GM19468 (cell line): ENCODE results near the gene PRMT1.

Source experiments
- ATAC-seq: cut with Tn5 transposase; IDR thresholded peaks from one replicate; pipeline ENCODE4 v1.9.1; 2021; ENCODE audit warnings: mild to moderate bottlenecking, moderate library complexity, moderate number of reproducible peaks; ENCODE audit not compliant: unreplicated experiment; ENCODE audit errors: extremely low read depth

The PRMT1 gene

DNA sequence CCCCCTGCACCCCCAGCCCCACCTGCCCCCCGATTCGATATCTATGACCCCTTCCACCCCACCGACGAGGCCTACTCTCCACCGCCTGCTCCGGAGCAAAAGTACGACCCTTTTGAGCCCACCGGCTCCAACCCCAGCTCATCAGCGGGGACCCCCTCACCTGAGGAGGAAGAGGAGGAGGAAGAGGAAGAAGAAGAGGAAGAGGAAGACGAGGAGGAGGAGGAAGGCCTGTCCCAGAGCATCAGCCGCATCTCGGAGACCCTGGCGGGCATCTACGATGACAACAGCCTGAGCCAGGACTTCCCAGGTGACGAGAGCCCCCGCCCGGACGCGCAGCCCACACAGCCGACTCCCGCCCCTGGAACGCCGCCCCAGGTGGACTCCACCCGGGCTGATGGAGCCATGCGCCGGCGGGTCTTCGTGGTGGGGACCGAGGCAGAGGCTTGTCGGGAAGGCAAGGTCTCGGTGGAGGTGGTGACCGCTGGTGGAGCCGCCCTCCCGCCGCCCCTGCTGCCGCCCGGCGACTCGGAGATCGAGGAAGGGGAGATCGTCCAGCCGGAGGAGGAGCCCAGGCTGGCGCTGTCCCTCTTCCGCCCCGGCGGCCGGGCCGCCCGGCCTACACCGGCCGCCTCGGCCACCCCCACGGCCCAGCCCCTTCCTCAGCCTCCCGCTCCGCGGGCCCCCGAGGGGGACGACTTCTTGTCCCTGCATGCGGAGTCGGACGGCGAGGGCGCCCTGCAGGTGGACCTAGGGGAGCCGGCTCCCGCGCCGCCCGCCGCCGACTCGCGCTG, 25.8 kb upstream of the PRMT1 start:
- ATAC-seq = no peak

DNA sequence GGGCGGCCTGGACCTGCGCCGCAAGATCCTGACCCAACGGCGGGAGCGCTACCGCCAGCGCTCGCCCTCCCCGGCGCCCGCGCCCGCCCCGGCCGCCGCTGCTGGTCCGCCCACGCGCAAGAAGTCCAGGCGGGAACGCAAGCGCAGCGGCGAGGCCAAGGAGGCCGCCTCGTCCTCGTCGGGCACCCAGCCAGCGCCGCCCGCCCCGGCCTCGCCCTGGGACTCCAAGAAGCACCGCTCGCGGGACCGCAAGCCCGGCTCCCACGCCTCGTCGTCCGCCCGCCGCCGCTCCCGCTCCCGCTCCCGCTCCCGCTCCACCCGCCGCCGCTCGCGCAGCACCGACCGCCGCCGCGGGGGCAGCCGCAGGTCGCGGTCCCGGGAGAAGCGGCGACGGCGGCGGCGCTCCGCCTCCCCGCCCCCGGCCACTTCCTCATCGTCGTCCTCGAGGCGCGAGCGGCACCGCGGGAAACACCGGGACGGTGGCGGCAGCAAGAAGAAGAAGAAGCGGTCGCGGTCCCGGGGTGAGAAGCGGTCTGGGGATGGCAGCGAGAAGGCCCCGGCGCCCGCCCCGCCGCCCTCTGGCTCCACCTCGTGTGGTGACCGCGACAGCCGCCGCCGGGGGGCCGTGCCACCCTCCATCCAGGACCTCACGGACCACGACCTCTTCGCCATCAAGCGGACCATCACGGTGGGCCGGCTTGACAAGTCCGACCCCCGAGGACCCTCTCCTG, 25.1 kb upstream of the PRMT1 start:
- no peak for ATAC-seq

DNA sequence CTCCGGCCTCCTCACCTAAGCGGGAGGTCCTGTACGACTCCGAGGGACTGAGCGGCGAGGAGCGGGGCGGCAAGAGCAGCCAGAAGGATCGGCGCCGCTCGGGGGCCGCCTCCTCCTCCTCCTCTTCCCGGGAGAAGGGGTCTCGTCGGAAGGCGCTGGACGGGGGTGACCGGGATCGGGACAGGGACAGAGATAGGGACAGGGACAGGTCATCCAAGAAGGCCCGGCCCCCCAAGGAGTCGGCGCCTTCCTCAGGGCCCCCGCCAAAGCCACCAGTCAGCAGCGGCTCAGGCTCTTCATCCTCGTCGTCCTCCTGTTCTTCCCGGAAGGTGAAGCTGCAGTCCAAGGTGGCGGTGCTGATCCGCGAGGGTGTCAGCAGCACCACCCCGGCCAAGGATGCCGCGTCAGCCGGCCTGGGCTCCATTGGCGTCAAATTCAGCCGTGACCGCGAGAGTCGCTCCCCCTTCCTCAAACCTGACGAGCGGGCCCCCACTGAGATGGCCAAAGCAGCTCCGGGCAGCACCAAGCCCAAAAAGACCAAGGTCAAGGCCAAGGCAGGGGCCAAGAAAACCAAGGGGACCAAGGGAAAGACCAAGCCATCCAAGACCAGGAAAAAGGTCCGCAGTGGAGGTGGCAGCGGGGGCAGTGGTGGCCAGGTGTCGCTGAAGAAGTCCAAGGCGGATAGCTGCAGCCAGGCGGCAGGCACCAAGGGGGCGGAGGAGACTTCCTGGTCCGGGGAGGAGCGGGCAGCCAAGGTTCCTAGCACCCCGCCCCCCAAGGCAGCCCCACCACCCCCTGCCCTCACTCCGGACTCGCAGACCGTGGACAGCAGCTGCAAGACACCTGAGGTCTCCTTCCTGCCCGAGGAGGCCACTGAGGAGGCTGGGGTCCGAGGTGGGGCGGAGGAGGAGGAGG, 24.3 kb upstream of the PRMT1 start:
- no peak for ATAC-seq

DNA sequence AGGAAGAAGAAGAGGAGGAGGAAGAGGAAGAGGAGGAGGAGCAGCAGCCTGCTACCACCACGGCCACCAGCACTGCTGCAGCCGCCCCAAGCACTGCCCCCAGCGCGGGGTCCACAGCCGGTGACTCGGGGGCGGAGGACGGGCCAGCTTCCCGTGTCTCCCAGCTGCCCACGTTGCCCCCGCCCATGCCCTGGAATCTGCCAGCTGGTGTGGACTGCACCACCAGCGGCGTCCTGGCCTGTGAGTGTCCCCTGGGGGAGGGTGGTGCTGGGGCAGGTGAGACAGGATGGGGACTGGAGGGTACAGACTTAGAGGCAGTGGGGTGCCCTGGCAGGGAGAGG, 23.6 kb upstream of the PRMT1 start:
- ATAC-seq = no peak

DNA sequence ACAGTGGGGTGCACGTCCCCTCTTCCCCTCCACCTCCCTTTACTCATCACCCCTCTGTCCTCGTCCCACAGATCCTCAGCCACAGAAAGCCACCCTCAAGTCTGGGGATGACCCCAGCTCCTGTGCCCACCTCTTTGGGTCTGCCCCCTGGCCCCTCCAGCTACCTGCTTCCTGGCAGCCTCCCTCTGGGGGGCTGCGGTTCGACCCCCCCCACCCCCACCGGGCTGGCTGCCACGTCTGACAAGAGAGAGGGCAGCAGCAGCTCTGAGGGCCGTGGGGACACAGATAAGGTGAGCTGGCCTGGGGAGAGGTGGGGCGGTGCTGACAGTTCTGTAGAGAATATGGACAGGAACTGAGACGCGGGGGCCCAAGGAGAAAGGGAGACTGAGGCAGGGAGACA, 22.5 kb upstream of the PRMT1 start:
- ATAC-seq = no peak

DNA sequence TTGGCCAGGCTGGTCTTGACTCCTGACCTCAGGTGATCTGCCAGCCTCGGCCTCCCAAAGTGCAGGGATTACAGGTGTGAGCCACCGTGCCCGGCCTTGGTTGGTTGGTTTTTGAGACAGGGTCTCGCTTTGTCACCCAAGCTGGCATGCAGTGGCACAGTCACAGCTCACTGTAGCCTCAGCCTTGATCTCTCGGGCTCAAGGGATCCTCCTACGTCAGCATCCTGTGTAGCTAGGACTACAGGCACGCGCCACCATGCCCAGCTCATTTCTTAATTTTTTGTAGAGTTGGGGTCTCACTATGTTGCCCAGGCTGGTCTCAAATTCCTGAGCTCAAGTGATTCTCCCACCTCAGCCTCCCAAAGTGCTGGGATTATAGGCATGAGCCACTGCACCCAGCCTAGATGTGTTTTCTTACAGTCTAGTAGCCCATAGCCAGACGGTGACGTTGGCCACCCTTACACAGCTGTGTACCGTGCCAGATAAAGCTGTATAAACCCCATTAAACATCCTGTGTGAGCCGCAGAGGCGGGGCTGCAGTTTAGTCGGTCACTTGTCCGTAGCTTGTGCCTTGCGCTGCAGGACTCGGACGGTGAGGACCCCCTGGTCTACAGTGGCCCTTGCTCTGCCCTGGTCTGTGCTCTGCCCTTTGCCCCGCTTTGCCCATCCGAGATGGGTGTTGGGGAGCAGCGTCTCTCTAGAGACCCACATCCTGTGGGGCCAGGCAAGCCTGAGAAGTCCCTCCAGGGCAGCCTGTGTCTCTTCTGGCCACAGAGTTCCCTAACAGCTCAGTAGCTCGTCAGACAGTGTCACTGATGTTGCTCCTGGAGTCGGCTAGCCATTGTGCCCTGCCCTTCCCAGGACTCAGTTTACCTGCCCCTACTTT, 21.3 kb upstream of the PRMT1 start:
- no peak for ATAC-seq

DNA sequence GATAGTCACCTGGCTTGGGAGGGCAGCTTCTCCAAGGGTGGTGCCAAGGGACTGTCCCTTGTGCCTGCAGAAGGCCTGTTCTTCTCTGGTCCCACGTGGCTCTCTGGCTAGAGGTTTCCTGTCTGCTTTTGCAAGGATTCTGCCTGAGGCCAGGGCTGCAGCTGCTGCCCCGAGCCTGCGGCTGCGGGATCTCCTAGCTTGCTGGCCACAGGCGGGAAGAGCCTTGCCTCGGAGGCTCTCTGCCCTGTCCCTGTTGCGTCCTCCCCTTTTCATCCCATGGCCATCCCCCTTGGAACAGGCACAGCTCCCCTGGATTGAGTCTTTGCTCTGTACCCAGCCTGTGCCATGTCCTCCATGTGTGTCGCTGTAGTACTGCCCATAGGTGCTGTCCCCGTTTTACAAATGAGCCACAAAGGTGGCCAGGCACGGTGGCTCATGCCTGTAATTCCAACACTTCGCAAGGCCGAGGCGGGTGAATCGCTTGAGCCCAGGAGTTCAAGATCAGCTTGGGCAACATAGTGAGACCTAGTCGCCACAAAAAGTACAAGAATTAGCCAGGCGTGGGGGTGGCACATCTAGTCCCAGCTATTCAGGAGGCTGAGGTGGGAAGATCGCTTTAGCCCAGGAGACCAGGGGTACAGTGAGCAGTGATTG, 20.5 kb upstream of the PRMT1 start:
- ATAC-seq = no peak

DNA sequence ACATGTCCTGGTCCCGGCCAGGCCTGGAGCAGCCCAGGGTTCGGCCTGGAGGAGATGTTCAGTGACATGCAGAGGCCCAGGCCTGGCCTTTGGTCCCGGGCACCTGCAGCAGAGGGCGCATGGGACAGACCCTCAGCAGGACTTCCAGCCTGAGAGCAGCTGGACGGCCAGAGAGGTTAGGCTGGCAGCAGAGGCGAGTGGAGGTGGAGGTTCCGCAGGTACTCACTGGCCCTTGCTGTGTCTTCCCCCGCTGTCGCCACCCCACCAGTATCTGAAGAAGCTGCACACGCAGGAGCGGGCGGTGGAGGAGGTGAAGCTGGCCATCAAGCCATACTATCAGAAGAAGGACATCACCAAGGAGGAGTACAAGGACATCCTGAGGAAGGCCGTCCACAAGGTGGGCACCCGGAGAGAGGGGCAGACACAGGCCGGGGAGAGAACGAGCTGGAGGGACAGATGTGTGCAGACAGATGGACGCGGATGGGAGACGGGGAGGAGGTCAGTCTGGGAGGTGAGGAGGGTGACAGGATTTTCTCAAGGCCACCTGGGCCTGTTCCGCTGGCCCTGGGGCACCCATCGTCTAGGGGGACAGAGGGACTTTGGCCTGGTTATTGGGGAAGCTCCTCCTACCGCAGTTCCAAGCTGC, 19.5 kb upstream of the PRMT1 start:
- no peak for ATAC-seq

DNA sequence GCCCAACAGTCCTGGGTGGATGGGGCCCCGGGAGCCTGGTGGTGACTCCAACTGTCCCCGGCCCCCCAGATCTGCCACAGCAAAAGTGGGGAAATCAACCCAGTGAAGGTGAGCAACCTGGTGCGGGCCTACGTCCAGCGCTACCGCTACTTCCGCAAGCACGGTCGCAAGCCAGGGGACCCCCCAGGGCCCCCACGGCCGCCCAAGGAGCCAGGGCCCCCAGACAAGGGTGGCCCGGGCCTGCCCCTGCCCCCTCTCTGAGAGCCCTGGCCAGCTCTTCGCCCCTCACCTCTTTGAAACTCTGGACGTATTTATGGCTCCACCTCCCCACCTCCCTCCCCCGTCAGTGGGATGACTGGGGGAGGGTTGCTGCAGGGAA, 18.9 kb upstream of the PRMT1 start:
- no peak for ATAC-seq

DNA sequence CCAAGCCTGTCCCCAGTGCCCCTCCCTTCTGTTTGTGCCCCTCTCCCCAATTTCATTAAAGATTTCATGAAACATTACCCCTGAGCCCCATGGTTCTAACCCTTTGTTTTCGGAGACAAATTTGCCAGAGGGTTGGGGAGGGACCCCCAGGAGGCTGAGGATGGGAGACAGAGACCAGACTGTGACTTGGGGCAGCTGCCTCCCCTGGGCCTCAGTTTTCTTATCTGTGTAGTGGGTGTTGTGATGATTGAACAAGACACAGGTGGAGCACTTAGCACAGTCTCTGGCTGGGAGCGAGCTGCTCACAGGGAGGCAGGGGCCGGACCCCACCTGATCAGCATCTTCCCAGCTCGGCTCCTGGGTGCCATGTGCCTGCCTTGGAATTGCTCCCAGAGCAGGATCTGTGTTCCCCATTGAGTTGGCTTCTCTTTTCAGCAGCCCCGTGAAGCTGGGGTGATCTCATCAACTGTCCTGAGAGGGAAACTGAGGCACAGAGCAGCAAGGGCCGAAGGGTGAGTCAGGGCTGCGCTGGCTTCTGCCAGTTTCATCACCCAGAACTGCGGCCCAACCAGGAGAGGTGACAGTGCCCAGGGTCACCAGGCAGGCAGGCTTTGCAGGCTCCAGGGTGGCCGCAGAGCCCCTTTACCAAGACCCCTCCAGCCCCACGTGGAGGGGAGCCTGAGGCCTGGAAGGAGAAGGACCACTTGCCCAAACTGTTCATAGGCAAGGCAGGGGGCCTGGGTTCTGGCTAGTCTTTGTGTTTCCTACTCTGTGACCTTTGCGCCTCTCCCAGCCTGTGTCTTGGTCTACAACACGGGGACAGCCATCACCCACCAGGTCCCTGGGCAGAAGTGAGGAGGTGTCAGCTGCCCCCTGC, 18.3 kb upstream of the PRMT1 start:
- no peak for ATAC-seq

DNA sequence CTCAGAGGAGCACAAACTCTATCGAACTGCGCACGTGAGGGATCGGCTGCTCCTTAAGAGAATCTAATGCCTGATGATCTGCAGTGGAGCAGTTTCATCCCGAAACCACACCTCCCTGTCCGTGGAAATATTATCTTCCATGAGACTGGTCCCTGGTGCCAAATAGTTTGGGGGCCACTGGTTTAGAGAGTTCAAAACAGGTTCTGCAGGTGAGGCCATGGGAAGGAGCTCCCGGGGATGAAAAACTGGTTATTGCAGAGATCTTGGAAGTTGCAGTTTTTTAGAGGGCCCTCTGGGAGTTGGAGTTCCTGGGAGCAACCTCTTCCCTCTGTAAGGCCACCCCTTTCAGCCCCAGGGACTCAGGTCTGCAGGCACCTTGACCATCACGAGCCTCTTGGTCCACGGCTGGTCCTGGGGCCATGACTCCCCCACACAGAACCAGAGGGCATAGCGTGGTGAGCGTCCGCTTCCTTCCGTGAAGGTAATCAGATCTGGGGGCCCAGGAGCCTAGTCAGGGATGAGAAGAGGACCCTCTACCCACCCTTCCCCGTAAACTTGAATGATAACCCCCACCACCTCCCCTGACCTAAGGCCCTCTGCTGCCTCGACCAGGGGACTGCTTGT, 16.6 kb upstream of the PRMT1 start:
- no peak for ATAC-seq

DNA sequence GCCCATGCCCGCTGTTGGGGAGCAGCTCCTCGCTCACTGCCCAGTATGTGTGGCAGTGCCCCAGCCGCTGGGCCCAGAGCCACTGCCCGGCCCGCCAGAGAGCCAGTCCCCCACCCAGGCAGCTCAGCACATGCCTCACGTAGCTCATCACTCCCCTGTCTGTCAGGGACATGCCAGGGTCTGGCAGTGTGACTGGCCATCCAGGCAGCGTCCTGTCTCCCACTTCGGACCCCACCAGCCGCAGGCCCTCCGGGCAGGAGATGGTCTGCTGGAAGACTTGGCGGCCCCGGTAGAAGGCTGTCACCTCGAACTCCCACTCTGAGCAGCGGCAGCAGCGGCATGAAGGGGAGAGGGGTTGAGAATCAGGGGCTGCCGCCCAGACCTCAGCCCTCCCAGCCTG, 15.1 kb upstream of the PRMT1 start:
- ATAC-seq = no peak

DNA sequence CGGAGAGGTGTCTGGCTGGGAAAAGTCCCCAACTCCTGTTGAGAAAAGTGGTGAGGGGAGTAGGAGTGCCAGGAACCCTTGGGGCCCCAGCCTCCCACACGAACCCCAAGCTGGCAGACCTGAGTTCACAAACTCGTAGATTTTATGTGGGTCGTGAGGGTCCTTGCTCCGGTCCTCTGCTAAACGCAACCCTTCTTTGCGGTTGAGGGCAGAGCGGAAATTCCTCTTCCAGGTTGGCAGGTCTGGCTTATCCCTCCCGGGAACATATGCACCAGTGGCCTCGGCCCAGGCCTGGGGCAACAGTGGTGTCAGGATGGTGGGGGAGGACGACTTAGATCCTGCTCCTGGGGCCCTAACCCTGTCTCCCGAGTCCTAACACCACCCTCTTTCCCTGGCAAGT, 13.8 kb upstream of the PRMT1 start:
- no peak for ATAC-seq

DNA sequence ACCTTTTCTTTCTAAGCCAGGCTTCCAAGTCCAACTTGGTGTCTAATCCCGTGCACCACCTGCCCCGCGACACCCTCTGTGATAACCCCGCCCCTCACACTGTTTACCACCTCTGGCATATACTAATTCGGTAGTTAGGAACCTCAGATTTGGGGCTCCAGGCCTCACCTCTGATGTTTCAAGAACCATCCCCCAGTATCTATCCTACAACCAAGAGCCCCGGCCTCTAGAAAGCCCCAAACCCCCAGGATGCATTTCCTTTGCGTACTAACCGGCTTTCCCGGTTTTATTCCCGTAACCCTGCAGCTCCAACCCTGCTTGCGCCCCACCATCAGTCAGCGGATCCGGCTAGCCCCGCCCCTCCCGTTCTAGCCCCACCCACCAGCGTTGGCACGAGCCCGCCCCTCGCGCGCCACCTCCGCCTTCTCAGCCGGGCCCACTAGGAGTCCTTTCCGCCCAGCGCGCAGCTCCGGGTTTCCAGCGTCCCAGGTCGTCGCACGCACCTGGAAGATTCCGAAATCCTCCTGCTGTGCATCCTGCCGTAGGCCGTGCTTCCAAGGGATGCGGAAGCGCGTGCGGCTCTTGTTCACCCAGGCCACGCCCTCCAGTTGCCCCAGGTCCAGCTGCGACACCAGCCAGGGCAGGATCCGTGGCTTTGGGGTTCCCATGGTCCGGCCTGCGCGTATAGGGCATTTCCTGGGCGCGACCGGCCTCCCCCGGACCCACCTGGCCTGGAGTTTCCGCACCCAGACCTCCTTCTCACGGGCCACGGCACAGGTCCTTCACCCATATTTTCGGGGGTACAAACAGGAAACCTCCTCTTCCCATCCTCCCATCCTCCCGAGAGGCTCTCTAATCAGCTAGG, 12.7 kb upstream of the PRMT1 start:
- no peak for ATAC-seq

DNA sequence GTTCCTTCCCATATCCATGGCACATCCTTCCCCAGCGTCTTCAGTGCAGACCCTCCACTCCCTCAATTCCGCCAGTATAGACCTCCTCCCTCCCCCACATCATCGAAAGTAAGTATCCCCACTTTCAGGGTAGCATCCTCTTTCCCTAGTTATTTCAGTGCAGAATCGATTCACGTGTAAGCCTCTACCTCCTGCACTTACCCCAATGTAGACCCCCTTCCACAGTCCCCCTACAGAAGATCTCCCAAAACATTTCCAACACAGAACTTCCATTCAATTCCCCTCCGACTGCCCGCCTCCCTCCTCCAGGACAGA, 12.1 kb upstream of the PRMT1 start:
- no peak for ATAC-seq

DNA sequence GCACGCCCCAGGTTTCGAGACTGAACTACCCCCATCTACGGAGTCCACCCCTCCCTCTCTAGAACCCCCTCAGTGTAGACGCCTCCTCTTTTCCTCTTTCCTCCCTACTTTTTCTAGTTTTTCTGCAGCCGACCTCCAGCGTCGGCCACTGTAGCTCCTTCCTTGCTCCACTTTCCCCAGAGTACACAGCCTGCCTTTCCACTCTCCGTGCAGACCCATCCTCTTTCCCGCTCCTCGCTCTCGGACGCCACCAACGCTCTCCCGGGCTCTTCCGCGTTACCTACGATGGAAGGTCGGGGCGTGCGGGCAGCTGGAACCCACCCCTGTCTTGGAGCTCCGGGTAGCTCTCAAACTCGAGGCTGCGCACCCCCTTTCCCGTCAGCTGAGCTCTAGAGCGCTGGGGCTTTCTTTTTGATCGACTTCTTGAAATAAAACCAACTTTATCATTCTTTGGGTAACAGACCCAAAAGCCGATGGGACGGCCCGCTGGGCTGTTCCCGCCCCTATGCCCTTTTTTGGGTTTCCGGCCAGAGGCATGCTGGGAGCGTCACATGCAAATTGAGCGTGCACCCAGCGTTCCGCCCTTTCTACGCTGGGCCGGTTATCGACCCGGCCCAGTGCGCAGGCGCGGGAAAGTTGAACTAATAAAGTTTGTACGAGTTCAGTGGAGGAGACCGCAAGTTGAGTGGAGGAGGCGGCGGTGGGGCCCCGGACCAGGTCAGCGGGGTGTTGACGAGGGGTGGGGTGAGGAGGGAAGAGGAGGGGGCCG, 11.5 kb upstream of the PRMT1 start, which contains the start of the genes BCL2L12 and IRF3:
TSS of gene BCL2L12 (plus strand) at position 583 of the 769 bp plus-strand sequence. CDS start 760 bp downstream, outside the sequence.
TSS of gene IRF3 (minus strand) at position 507 of the 769 bp plus-strand sequence. CDS start 1,019 bp downstream, outside the sequence.
- peak; percentile 83 for ATAC-seq
